ENCODE results near the gene SYK. TPM values are rescaled to one million over a fixed set of nuclear protein-coding genes. Genes with fewer than 3 reads are reported as not detected.

SYK gene
- total RNA-seq, 1 donor from 2014 or later, result 12.0 TPM

GRCh38 chr9:90900130-90900529 is 98.5 kb downstream of the SYK start:
- H3K27me3 ChIP-seq, result no peaks in the 10 kb centered on the region
- no peaks in the 10 kb centered on the region for H3K9me3 ChIP-seq
- no peak for DNase-seq (ENCODE audit: extremely low spot score in 2 of 2)
- intact Hi-C loops (cut with DNase I), result no loop called here
- TF ChIP-seq CTCF (IDR thresholded peaks at IDR 0.05), result no peak
- no peak for TF ChIP-seq POLR2A (IDR thresholded peaks at IDR 0.05)
- no peak for TF ChIP-seq POLR2AphosphoS5 (IDR thresholded peaks at IDR 0.05; ENCODE audit: insufficient read depth in 1 of 2, low read depth in 1 of 2)
- H3K4me3 ChIP-seq, result no peak overlapping the region
- peaks cover 16% of the 10 kb centered on the region for H3K4me1 ChIP-seq
- no peaks in the 10 kb centered on the region for H3K36me3 ChIP-seq
- no peak overlapping the region for H3K27ac ChIP-seq

GRCh38 chr9:90901933-90902332 is 100.3 kb downstream of the SYK start:
- intact Hi-C loops (cut with DNase I), result no loop called here
- peaks cover 13% of the 10 kb centered on the region for H3K4me1 ChIP-seq
- no peak overlapping the region for H3K4me3 ChIP-seq
- no peaks in the 10 kb centered on the region for H3K9me3 ChIP-seq
- no peaks in the 10 kb centered on the region for H3K36me3 ChIP-seq
- no peak for DNase-seq (ENCODE audit: extremely low spot score in 2 of 2)
- no peak for TF ChIP-seq POLR2AphosphoS5 (IDR thresholded peaks at IDR 0.05; ENCODE audit: insufficient read depth in 1 of 2, low read depth in 1 of 2)
- TF ChIP-seq CTCF (IDR thresholded peaks at IDR 0.05), result no peak
- TF ChIP-seq POLR2A (IDR thresholded peaks at IDR 0.05), result no peak
- no peaks in the 10 kb centered on the region for H3K27me3 ChIP-seq
- H3K27ac ChIP-seq, result no peak overlapping the region

GRCh38 chr9:90903766-90904424 is 102.3 kb downstream of the SYK start:
- H3K27me3 ChIP-seq, result no peaks in the 10 kb centered on the region
- no peaks in the 10 kb centered on the region for H3K36me3 ChIP-seq
- no peak overlapping the region for H3K27ac ChIP-seq
- intact Hi-C loops (cut with DNase I), result no loop called here
- no peak for DNase-seq (ENCODE audit: extremely low spot score in 2 of 2)
- H3K4me1 ChIP-seq, result peaks cover 13% of the 10 kb centered on the region
- TF ChIP-seq POLR2AphosphoS5 (IDR thresholded peaks at IDR 0.05; ENCODE audit: insufficient read depth in 1 of 2, low read depth in 1 of 2) (no peak), POLR2A (IDR thresholded peaks at IDR 0.05) (no peak), CTCF (IDR thresholded peaks at IDR 0.05) (no peak)
- no peaks in the 10 kb centered on the region for H3K9me3 ChIP-seq
- no peak overlapping the region for H3K4me3 ChIP-seq

GRCh38 chr9:90904706-90905478 is 103.3 kb downstream of the SYK start:
- Histone ChIP-seq H3K27me3 (no peaks in the 10 kb centered on the region), H3K4me3 (no peak overlapping the region), H3K36me3 (no peaks in the 10 kb centered on the region), H3K9me3 (no peaks in the 10 kb centered on the region), H3K27ac (no peak overlapping the region), H3K4me1 (peaks cover 13% of the 10 kb centered on the region)
- TF ChIP-seq POLR2A (IDR thresholded peaks at IDR 0.05) (no peak), CTCF (IDR thresholded peaks at IDR 0.05) (no peak), POLR2AphosphoS5 (IDR thresholded peaks at IDR 0.05; ENCODE audit: insufficient read depth in 1 of 2, low read depth in 1 of 2) (no peak)
- DNase-seq (ENCODE audit: extremely low spot score in 2 of 2), result no peak
- intact Hi-C loops (cut with DNase I), result no loop called here

- H3K4me3 ChIP-seq, result no peak overlapping the region
- H3K36me3 ChIP-seq, result no peaks in the 10 kb centered on the region
- intact Hi-C loops (cut with DNase I), result no loop called here
- no peak overlapping the region for H3K27ac ChIP-seq
- DNase-seq (ENCODE audit: extremely low spot score in 2 of 2), result no peak
- H3K4me1 ChIP-seq, result peaks cover 13% of the 10 kb centered on the region
- no peaks in the 10 kb centered on the region for H3K9me3 ChIP-seq
- TF ChIP-seq POLR2A (IDR thresholded peaks at IDR 0.05) (no peak), POLR2AphosphoS5 (IDR thresholded peaks at IDR 0.05; ENCODE audit: insufficient read depth in 1 of 2, low read depth in 1 of 2) (no peak), CTCF (IDR thresholded peaks at IDR 0.05) (no peak)
- H3K27me3 ChIP-seq, result no peaks in the 10 kb centered on the region
Measured at GRCh38 chr9:90905822-90906221, 104.2 kb downstream of the SYK start.

Data from vagina (tissue), 2 donors.